HepG2 (cell line): ENCODE data around the gene ZNF22. TPM values are rescaled to one million over a fixed set of nuclear protein-coding genes. Genes with fewer than 3 reads are reported as not detected.
A peak's percentile ranks its signal among the peaks of the same experiment; 100 is the strongest.

Source experiments
- ATAC-seq: fragments of 200-7000 bp; cut with Tn5 transposase; 3 replicates; pipeline ENCODE4 v1.9.1; 2020; ENCODE audit warnings: mild to moderate bottlenecking, moderate library complexity
- BruUV-seq: library from RNA; stranded (reverse); fragments of 400-500 nt; replicated peaks from 2 replicates; lab custom pipeline; 2021; lab: Mats Ljungman, UMichigan
- CTCF ChIA-PET: fragments of 300-600 bp; formaldehyde crosslinking; extraction: SDS; loops from one replicate; lab custom pipeline; 2021; ENCODE audit warnings: low total read pairs, inconsistent platforms, low intra/inter-chr PET ratio; lab: Yijun Ruan, JAX
- POLR2A ChIA-PET: fragments of 350-600 bp; sonication (Branson Sonifier 250); formaldehyde crosslinking; loops from one replicate; lab custom pipeline; 2020; ENCODE audit warnings: antibody characterized with exemption, inconsistent platforms; lab: Yijun Ruan, JAX
- DNase-seq: peaks from one replicate; pipeline ENCODE4 v3.0.0-alpha.2; 2015; ENCODE audit warnings: low spot score
- FAIRE-seq: peaks from 3 replicates; lab custom pipeline; 2011; peaks lifted over from hg19 to GRCh38; lab: Jason Lieb, UNC
- H2AFZ ChIP-seq: one replicate; pipeline ENCODE4 v1.6.1; 2011; ENCODE audit warnings: low read length, inconsistent platforms
- H3K27ac ChIP-seq: fragments of 300-600 bp; 3 replicates; pipeline ENCODE4 v1.8.0; 2011; ENCODE audit warnings: mixed run types, mild to moderate bottlenecking, mixed read lengths, low read length, inconsistent platforms; ENCODE audit not compliant: insufficient read depth; ENCODE audit errors: extremely low read length
- H3K27me3 ChIP-seq, 2 experiments: fragments of 200-600 bp in 1 of 2; 2 replicates in 1 of 2; 3 replicates in 1 of 2; pipeline versions ENCODE4 v1.6.0 to v1.8.0; 2011; ENCODE audit warnings: low read length in 2 of 2, mild to moderate bottlenecking in 2 of 2, moderate library complexity in 2 of 2, inconsistent platforms in 1 of 2; ENCODE audit not compliant: insufficient read depth in 2 of 2, control insufficient read depth in 1 of 2
- H3K36me3 ChIP-seq, 2 experiments: fragments of 200-600 bp in 1 of 2; replicated peaks in 1 of 2; 2 replicates in 1 of 2; 3 replicates in 1 of 2; pipeline versions ENCODE4 v1.5.1 to v1.8.0; 2011; ENCODE audit warnings: low read length in 2 of 2, inconsistent platforms in 1 of 2; ENCODE audit not compliant: insufficient read depth in 2 of 2, control insufficient read depth in 1 of 2
- H3K4me1 ChIP-seq: 2 replicates; pipeline ENCODE4 v1.5.1; 2012; ENCODE audit warnings: low read length, inconsistent platforms; ENCODE audit not compliant: insufficient read depth
- H3K4me2 ChIP-seq: 2 replicates; pipeline ENCODE4 v1.6.0; 2011; ENCODE audit warnings: low read depth, low read length, inconsistent platforms
- H3K4me3 ChIP-seq, 3 experiments: fragments of 200-600 bp in 1 of 3; sonication (generic), shearing (Covaris generic) in 1 of 3; replicated peaks in 1 of 3; 2 replicates each; pipeline ENCODE4 v1.5.1; 2011 to 2016; ENCODE audit warnings: low read length in 3 of 3, inconsistent platforms in 2 of 3, low read depth in 2 of 3, mild to moderate bottlenecking in 2 of 3, control low read depth in 1 of 3, mixed read lengths in 1 of 3; ENCODE audit not compliant: insufficient read depth in 1 of 3
- H3K79me2 ChIP-seq: one replicate; pipeline ENCODE4 v1.6.1; 2011; ENCODE audit warnings: low read length, inconsistent platforms; ENCODE audit not compliant: insufficient read depth
- H3K9ac ChIP-seq: 2 replicates; pipeline ENCODE4 v1.6.0; 2011; ENCODE audit warnings: mild to moderate bottlenecking, low read depth, low read length, inconsistent platforms; ENCODE audit not compliant: insufficient read depth
- H3K9me3 ChIP-seq: 2 replicates; pipeline ENCODE4 v1.5.1; 2012; ENCODE audit warnings: mild to moderate bottlenecking, low read length
- H4K20me1 ChIP-seq: 2 replicates; pipeline ENCODE4 v1.6.0; 2011; ENCODE audit warnings: inconsistent platforms, mild to moderate bottlenecking, low read length, moderate library complexity; ENCODE audit not compliant: insufficient read depth
- NR2F6 ChIP-seq, 2 experiments: IDR thresholded peaks; 2 replicates each; pipeline ENCODE4 v1.6.1; 2016; ENCODE audit warnings: antibody characterized with exemption in 1 of 2, mild to moderate bottlenecking in 1 of 2
- ZNF124 ChIP-seq: sonication (generic); formaldehyde crosslinking; IDR thresholded peaks from 2 replicates; pipeline ENCODE4 v1.4.0; 2020; ENCODE audit warnings: missing genetic modification reagents
- ZNF280B ChIP-seq: sonication (generic); formaldehyde crosslinking; IDR thresholded peaks from 2 replicates; pipeline ENCODE4 v1.5.0; 2020; ENCODE audit warnings: missing genetic modification reagents, mild to moderate bottlenecking, borderline replicate concordance
- ZNF563 ChIP-seq: sonication (generic); formaldehyde crosslinking; IDR thresholded peaks from 2 replicates; pipeline ENCODE4 v1.8.0; 2022; ENCODE audit warnings: mild to moderate bottlenecking, moderate library complexity, missing genetic modification reagents
- ZNF567 ChIP-seq: sonication (generic); formaldehyde crosslinking; IDR thresholded peaks from 2 replicates; pipeline ENCODE4 v1.8.1; 2023; ENCODE audit warnings: mild to moderate bottlenecking, missing genetic modification reagents, borderline replicate concordance
- ZNF687 ChIP-seq: sonication (generic); formaldehyde crosslinking; IDR thresholded peaks from 2 replicates; pipeline ENCODE4 v1.5.1; 2020; ENCODE audit warnings: mild to moderate bottlenecking, missing genetic modification reagents, moderate library complexity
- WGBS: methylation state at CpG from one replicate; pipeline ENCODE4 v1.1.6; 2017; ENCODE audit warnings: low lambda C conversion rate; 5-methylcytosine and 5-hydroxymethylcytosine counted together
- in situ Hi-C: cut with HindIII; loops from 2 replicates; pipeline ENCODE4 v1.10.0; 2017; ENCODE audit warnings: low pct_unique_long_range_greater_than_20kb; ENCODE audit not compliant: extremely low pct_ligation_motif_present
- intact Hi-C: fragments of 100-400 bp; cut with micrococcal nuclease; formaldehyde crosslinking; loops from one replicate; pipeline ENCODE4 v1.10.0; 2022; ENCODE audit not compliant: unreplicated experiment
- polyA plus RNA-seq, 8 experiments: library from polyadenylated mRNA; depleted of rRNA in 3 of 8; stranded (reverse) in 7 of 8; unstranded in 1 of 8; fragments of >200 nt; fragmentation: Illumina TruSeq in 4 of 8; extraction: Trizol in 4 of 8; gene quantifications; 2 replicates each; pipeline versions ENCODE4 v1.2.1 to v1.2.3, GENCODE V29; 2011 to 2016; ENCODE audit warnings: low read depth in 4 of 8, missing spikeins in 1 of 8, mixed read lengths in 1 of 8; ENCODE audit not compliant: insufficient read depth in 1 of 8
- total RNA-seq, 5 experiments: library from RNA; depleted of rRNA; stranded (reverse); fragments of >200 nt; fragmentation: Illumina TruSeq; extraction: Trizol; gene quantifications; 2 replicates each; pipeline ENCODE4 v1.2.3, GENCODE V29; 2016; ENCODE audit warnings: low read depth in 1 of 5

ZNF22 gene
- total and polyA plus RNA-seq, 2 of the 13 experiments (the other 11 are each of a cell fraction or from before 2014, with no cell fraction given): 0.40 to 1.3 TPM

GRCh38 chr10:44988957-44989585, 11.7 kb upstream of the ZNF22 start:
- no peak overlapping the region for H3K4me2 ChIP-seq
- peaks cover 19 to 53% of the 10 kb centered on the region in 2 experiments; a peak in 4 of 5 replicates for H3K36me3 ChIP-seq
- no peak overlapping the region for H2AFZ ChIP-seq
- WGBS: 97% methylated on average over 6 of the region's 10 CpGs
- no peak overlapping the region for H3K9ac ChIP-seq
- ATAC-seq: no peak
- no peaks in the 10 kb centered on the region for H3K27me3 ChIP-seq
- H3K4me1 ChIP-seq: peaks cover 72% of the 10 kb centered on the region
- H3K79me2 ChIP-seq: no peaks in the 10 kb centered on the region
- POLR2A ChIA-PET: interaction anchor here (0.7 to 12.0 kb wide), 5 partner anchors 8 to 78 kb away, joined by 3 to 863 read pairs (median 4); partner anchors contain the start of gene DEPP1
- in situ Hi-C loops: no loop called here
- H3K4me3 ChIP-seq: no peak overlapping the region
- H3K9me3 ChIP-seq: no peaks in the 10 kb centered on the region
- no peaks in the 10 kb centered on the region for H4K20me1 ChIP-seq
- FAIRE-seq: no peak
- BruUV-seq: no TSS peak
- CTCF ChIA-PET: no interaction called here
- intact Hi-C loops: no loop called here
- TF ChIP-seq ZNF124 (CRISPR knock-in tag): no peak
- TF ChIP-seq ZNF563 (CRISPR knock-in tag): no peak
- no peak for TF ChIP-seq ZNF567 (CRISPR knock-in tag)
- TF ChIP-seq ZNF687 (CRISPR knock-in tag): 0 out of 2 replicates have a peak, but pooled peaks have one; percentile 14
- no peak for TF ChIP-seq NR2F6 (IDR thresholded peaks at IDR 0.05)
- TF ChIP-seq NR2F6 (CRISPR knock-in tag; IDR thresholded peaks at IDR 0.05): no peak
- TF ChIP-seq ZNF280B (CRISPR knock-in tag): no peak
- TF ChIP-seq, all 625 proteins: peak for 1
- no peak for DNase-seq
- H3K27ac ChIP-seq: peak overlapping the region; percentile 55
